ENCODE results near the gene CMTM8.

GRCh38 chr3:32355751-32356291 is 117.3 kb downstream of the CMTM8 start:
- TF ChIP-seq SUZ12 (IDR thresholded peaks at IDR 0.05) (no peak), FOXK2 (IDR thresholded peaks at IDR 0.05) (no peak)
